H9 (cell line): ENCODE data around the gene SLC24A3. TPM values are rescaled to one million over a fixed set of nuclear protein-coding genes. Genes with fewer than 3 reads are reported as not detected.

ENCODE experiments used
- DNase-seq: peaks from one replicate; pipeline ENCODE4 v3.0.0-alpha.2; 2017
- H2AFZ ChIP-seq: one replicate; pipeline ENCODE4 v1.6.1; 2013; ENCODE audit warnings: mild to moderate bottlenecking, low read length, control low read depth, moderate library complexity
- H2AK5ac ChIP-seq: 2 replicates; pipeline ENCODE4 v1.6.1; 2013; ENCODE audit warnings: low read length, control low read depth, mixed read lengths; ENCODE audit not compliant: insufficient read length
- H2BK120ac ChIP-seq: one replicate; pipeline ENCODE4 v1.6.1; 2013; ENCODE audit warnings: low read depth, mild to moderate bottlenecking, low read length, control low read depth, inconsistent platforms; ENCODE audit not compliant: poor library complexity, severe bottlenecking
- H2BK12ac ChIP-seq: 2 replicates; pipeline ENCODE4 v1.6.1; 2013; ENCODE audit warnings: low read length, control low read depth, mixed read lengths, low read depth; ENCODE audit not compliant: insufficient read length
- H2BK15ac ChIP-seq: 2 replicates; pipeline ENCODE4 v1.6.1; 2013; ENCODE audit warnings: low read depth, low read length, control low read depth
- H2BK20ac ChIP-seq: one replicate; pipeline ENCODE4 v1.6.1; 2013; ENCODE audit warnings: low read depth, mild to moderate bottlenecking, low read length, control low read depth, inconsistent platforms; ENCODE audit not compliant: poor library complexity, severe bottlenecking
- H2BK5ac ChIP-seq: 2 replicates; pipeline ENCODE4 v1.6.1; 2013; ENCODE audit warnings: low read length, control low read depth, mixed read lengths; ENCODE audit not compliant: insufficient read length
- H3K14ac ChIP-seq: 2 replicates; pipeline ENCODE4 v1.6.1; 2013; ENCODE audit warnings: low read length, control low read depth; ENCODE audit not compliant: insufficient read depth
- H3K18ac ChIP-seq: 2 replicates; pipeline ENCODE4 v1.6.1; 2013; ENCODE audit warnings: low read depth, mild to moderate bottlenecking, mixed read lengths, low read length, control low read depth; ENCODE audit not compliant: insufficient read length
- H3K23ac ChIP-seq: 2 replicates; pipeline ENCODE4 v1.6.1; 2013; ENCODE audit warnings: low read length, control low read depth, mixed read lengths, low read depth; ENCODE audit not compliant: insufficient read length
- H3K23me2 ChIP-seq: 2 replicates; pipeline ENCODE4 v1.6.1; 2013; ENCODE audit warnings: low read depth, mild to moderate bottlenecking, mixed read lengths, low read length, control low read depth; ENCODE audit not compliant: insufficient read length, poor library complexity, severe bottlenecking
- H3K27ac ChIP-seq: 2 replicates; pipeline ENCODE4 v1.5.1; 2013; ENCODE audit warnings: low read length, control low read depth, mixed read lengths, low read depth; ENCODE audit not compliant: insufficient read length
- H3K27me3 ChIP-seq: 2 replicates; pipeline ENCODE4 v1.6.1; 2013; ENCODE audit warnings: low read length, control low read depth, inconsistent platforms; ENCODE audit not compliant: insufficient read depth
- H3K4ac ChIP-seq: 2 replicates; pipeline ENCODE4 v1.6.1; 2013; ENCODE audit warnings: low read depth, mild to moderate bottlenecking, control low read depth, inconsistent platforms, low read length, moderate library complexity
- H3K4me1 ChIP-seq: 2 replicates; pipeline ENCODE4 v1.6.1; 2013; ENCODE audit warnings: low read length, control low read depth, inconsistent platforms; ENCODE audit not compliant: insufficient read depth
- H3K4me2 ChIP-seq: 2 replicates; pipeline ENCODE4 v1.6.1; 2013; ENCODE audit warnings: low read length, control low read depth, mixed read lengths; ENCODE audit not compliant: insufficient read length, insufficient read depth
- H3K56ac ChIP-seq: 2 replicates; pipeline ENCODE4 v1.6.1; 2013; ENCODE audit warnings: low read depth, mild to moderate bottlenecking, mixed read lengths, low read length, control low read depth; ENCODE audit not compliant: insufficient read length
- H3K79me1 ChIP-seq: 2 replicates; pipeline ENCODE4 v1.6.1; 2013; ENCODE audit warnings: low read depth, mild to moderate bottlenecking, moderate library complexity, low read length, control low read depth, inconsistent platforms; ENCODE audit not compliant: insufficient read depth, poor library complexity, severe bottlenecking
- H3K79me2 ChIP-seq: 2 replicates; pipeline ENCODE4 v1.6.1; 2013; ENCODE audit warnings: low read length, control low read depth, inconsistent platforms; ENCODE audit not compliant: insufficient read depth
- H3K9ac ChIP-seq: 2 replicates; pipeline ENCODE4 v1.6.1; 2013; ENCODE audit warnings: low read length, control low read depth, mixed read lengths; ENCODE audit not compliant: insufficient read length; ENCODE audit errors: extremely low read depth
- H3K9me3 ChIP-seq: one replicate; pipeline ENCODE4 v1.6.1; 2013; ENCODE audit warnings: low read depth, low read length, inconsistent platforms; ENCODE audit not compliant: control insufficient read depth
- H3T11ph ChIP-seq: one replicate; pipeline ENCODE4 v1.6.1; 2013; ENCODE audit warnings: mild to moderate bottlenecking, low read length, control low read depth, inconsistent platforms
- H4K20me1 ChIP-seq: one replicate; pipeline ENCODE4 v1.6.1; 2013; ENCODE audit not compliant: control insufficient read depth, insufficient read length, insufficient read depth
- H4K5ac ChIP-seq: 2 replicates; pipeline ENCODE4 v1.6.1; 2013; ENCODE audit warnings: low read depth, mild to moderate bottlenecking, mixed read lengths, low read length, control low read depth; ENCODE audit not compliant: insufficient read length
- H4K8ac ChIP-seq: replicated peaks from 2 replicates; pipeline ENCODE4 v1.6.1; 2013; ENCODE audit warnings: low read length, control low read depth, mixed read lengths, low read depth; ENCODE audit not compliant: insufficient read length
- H4K91ac ChIP-seq: 2 replicates; pipeline ENCODE4 v1.6.1; 2013; ENCODE audit warnings: low read depth, mild to moderate bottlenecking, moderate library complexity, mixed read lengths, low read length, control low read depth; ENCODE audit not compliant: insufficient read length
- H3K27ac Mint-ChIP-seq, 3 experiments: 2 replicates in 2 of 3; 3 replicates in 1 of 3; pipeline ENCODE4 v1.8.0; 2020 to 2021; ENCODE audit warnings: mixed read lengths in 3 of 3, mild to moderate bottlenecking in 1 of 3, moderate library complexity in 1 of 3
- H3K27me3 Mint-ChIP-seq: 2 replicates; pipeline ENCODE4 v1.8.0; 2021; ENCODE audit warnings: low read depth, mild to moderate bottlenecking, moderate library complexity, mixed read lengths
- H3K36me3 Mint-ChIP-seq, 3 experiments: 2 replicates in 2 of 3; 3 replicates in 1 of 3; pipeline ENCODE4 v1.8.0; 2020 to 2021; ENCODE audit warnings: low read depth in 3 of 3, mixed read lengths in 3 of 3; ENCODE audit not compliant: insufficient read depth in 1 of 3
- H3K4me1 Mint-ChIP-seq, 2 experiments: 2 replicates each; pipeline ENCODE4 v1.8.0; 2020; ENCODE audit warnings: mixed read lengths in 2 of 2
- H3K4me3 Mint-ChIP-seq, 2 experiments: 2 replicates in 1 of 2; 3 replicates in 1 of 2; pipeline ENCODE4 v1.8.0; 2020 to 2021; ENCODE audit warnings: mild to moderate bottlenecking in 2 of 2, mixed read lengths in 2 of 2, moderate library complexity in 1 of 2
- H3K9me3 Mint-ChIP-seq, 2 experiments: 2 replicates in 1 of 2; 3 replicates in 1 of 2; pipeline ENCODE4 v1.8.0; 2020; ENCODE audit warnings: mild to moderate bottlenecking in 2 of 2, mixed read lengths in 2 of 2, moderate library complexity in 1 of 2
- WGBS: extraction: QIAGEN DNeasy Blood & Tissue Kit; methylation state at CpG from one replicate; pipeline ENCODE4 v1.1.7; 2013; ENCODE audit warnings: missing lambda C conversion rate, low lambda C conversion rate, mixed read lengths; ENCODE audit not compliant: insufficient read length; ENCODE audit errors: extremely low coverage; 5-methylcytosine and 5-hydroxymethylcytosine counted together
- total RNA-seq: library from RNA; stranded (reverse); gene quantifications from 2 replicates; pipeline ENCODE4 v1.2.1, GENCODE V29; 2021
- TF ChIP-seq, protein P1 (sequence below): fragments of 200-600 bp; sonication (generic); conservative IDR thresholded peaks from 3 replicates; pipeline ENCODE4 v1.8.0; 2021; ENCODE audit warnings: antibody characterized with exemption, mild to moderate bottlenecking

SLC24A3 gene
- total RNA-seq, 1 experiment from 2014 or later: 0.83 TPM

DNA sequence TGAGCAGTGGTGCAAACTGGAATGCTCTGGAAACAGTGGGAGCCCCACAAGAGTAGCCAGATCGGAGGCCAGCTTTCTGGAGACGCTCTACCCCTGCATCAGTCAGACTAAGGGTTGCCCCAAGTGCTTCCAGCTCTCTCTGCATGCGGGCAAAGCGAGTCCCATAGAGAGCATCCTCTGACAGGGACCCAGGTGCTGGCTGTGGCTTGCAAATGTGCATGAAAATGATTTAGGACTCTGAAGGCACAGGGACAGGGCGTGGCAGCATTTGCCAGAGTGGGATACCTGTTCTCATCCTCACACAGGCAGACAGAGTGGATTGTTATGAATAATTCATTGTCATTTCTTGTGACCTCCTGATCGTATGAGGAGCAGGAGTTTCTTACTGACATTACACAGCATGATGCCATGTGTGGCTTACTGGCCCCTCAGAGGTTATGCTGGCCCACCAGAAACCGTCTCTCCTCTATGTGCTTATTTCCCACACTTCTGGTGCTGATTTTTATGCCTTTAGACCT, 555.9 kb downstream of the SLC24A3 start:
- H2BK5ac ChIP-seq: no peak overlapping the region
- no peak overlapping the region for H3K9ac ChIP-seq
- no peak overlapping the region for H2AFZ ChIP-seq
- H3K14ac ChIP-seq: no peak overlapping the region
- H3K4me2 ChIP-seq: no peak overlapping the region
- H3T11ph ChIP-seq: no peak overlapping the region
- no peak overlapping the region for H4K91ac ChIP-seq
- no peak overlapping the region for H4K5ac ChIP-seq
- DNase-seq: no peak
- Mint-ChIP-seq H3K4me3 (no peak overlapping the region), H3K27me3 (peaks cover 2% of the 10 kb centered on the region), H3K9me3 (no peaks in the 10 kb centered on the region), H3K27ac (no peak overlapping the region), H3K36me3 (no peaks in the 10 kb centered on the region; a peak in 1 of 7 replicates), H3K4me1 (peaks cover 11 to 13% of the 10 kb centered on the region in 2 experiments)
- H3K27me3 ChIP-seq: no peaks in the 10 kb centered on the region
- H3K23me2 ChIP-seq: no peaks in the 10 kb centered on the region
- H3K4ac ChIP-seq: no peak overlapping the region
- H3K18ac ChIP-seq: no peak overlapping the region
- no peaks in the 10 kb centered on the region for H3K79me1 ChIP-seq
- no peaks in the 10 kb centered on the region for H4K20me1 ChIP-seq
- no peak overlapping the region for H2BK20ac ChIP-seq
- H2BK12ac ChIP-seq: no peak overlapping the region
- TF ChIP-seq, protein P1, sequence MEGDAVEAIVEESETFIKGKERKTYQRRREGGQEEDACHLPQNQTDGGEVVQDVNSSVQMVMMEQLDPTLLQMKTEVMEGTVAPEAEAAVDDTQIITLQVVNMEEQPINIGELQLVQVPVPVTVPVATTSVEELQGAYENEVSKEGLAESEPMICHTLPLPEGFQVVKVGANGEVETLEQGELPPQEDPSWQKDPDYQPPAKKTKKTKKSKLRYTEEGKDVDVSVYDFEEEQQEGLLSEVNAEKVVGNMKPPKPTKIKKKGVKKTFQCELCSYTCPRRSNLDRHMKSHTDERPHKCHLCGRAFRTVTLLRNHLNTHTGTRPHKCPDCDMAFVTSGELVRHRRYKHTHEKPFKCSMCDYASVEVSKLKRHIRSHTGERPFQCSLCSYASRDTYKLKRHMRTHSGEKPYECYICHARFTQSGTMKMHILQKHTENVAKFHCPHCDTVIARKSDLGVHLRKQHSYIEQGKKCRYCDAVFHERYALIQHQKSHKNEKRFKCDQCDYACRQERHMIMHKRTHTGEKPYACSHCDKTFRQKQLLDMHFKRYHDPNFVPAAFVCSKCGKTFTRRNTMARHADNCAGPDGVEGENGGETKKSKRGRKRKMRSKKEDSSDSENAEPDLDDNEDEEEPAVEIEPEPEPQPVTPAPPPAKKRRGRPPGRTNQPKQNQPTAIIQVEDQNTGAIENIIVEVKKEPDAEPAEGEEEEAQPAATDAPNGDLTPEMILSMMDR: no peak
- H3K23ac ChIP-seq: no peak overlapping the region
- no peak overlapping the region for H2BK120ac ChIP-seq
- no peaks in the 10 kb centered on the region for H3K9me3 ChIP-seq
- H3K56ac ChIP-seq: no peak overlapping the region
- no peaks in the 10 kb centered on the region for H3K79me2 ChIP-seq
- no peak overlapping the region for H2BK15ac ChIP-seq
- no CpG with 5 or more reads among the region's 7 CpGs for WGBS
- no peak overlapping the region for H3K27ac ChIP-seq
- no peaks in the 10 kb centered on the region; the same call in none of the 2 replicates for H3K4me1 ChIP-seq
- no peak overlapping the region for H2AK5ac ChIP-seq
- no peak overlapping the region for H4K8ac ChIP-seq
